NCI-H1436 (cell line): ENCODE results near the gene SLC11A2.
A peak's percentile ranks its signal among the peaks of the same experiment; 100 is the strongest.
"Not testable (repeated sequence)": the region's sequence is repeated elsewhere in the genome, so short reads cannot be mapped to it uniquely, and the experiment has no call there.

Experiments
- DNase-seq: peaks from one replicate; lab custom pipeline; 2025; lab: John Stamatoyannopoulos, UW

Gene SLC11A2

GRCh38 chr12:50990147-50990727 lies 35.9 kb downstream of the SLC11A2 start:
- no peak for DNase-seq

- no peak for DNase-seq
Measured at GRCh38 chr12:50988871-50989270, 37.3 kb downstream of the SLC11A2 start.

- DNase-seq: no peak
Measured at GRCh38 chr12:50988051-50988450, 38.1 kb downstream of the SLC11A2 start.

- DNase-seq: no peak
Measured at GRCh38 chr12:50986966-50987737, 39.0 kb downstream of the SLC11A2 start.

GRCh38 chr12:50985322-50985721 lies 40.9 kb downstream of the SLC11A2 start:
- DNase-seq: no peak

- no peak for DNase-seq
Measured at GRCh38 chr12:50984586-50985298, 41.4 kb downstream of the SLC11A2 start.

- DNase-seq: no peak
Measured at GRCh38 chr12:50981319-50982239, 44.6 kb downstream of the SLC11A2 start.

- no peak for DNase-seq
Measured at GRCh38 chr12:50980545-50980944, 45.6 kb downstream of the SLC11A2 start.

GRCh38 chr12:50979369-50980052 lies 46.7 kb downstream of the SLC11A2 start:
- no peak for DNase-seq

GRCh38 chr12:50971946-50972345 lies 54.2 kb downstream of the SLC11A2 start:
- DNase-seq: no peak

GRCh38 chr12:50964432-50964831 lies 61.8 kb downstream of the SLC11A2 start:
- no peak for DNase-seq

- DNase-seq: no peak
Measured at GRCh38 chr12:50961708-50962107, 64.5 kb downstream of the SLC11A2 start.

- DNase-seq: no peak
Measured at GRCh38 chr12:50960130-50960529, 66.1 kb downstream of the SLC11A2 start.

- no peak for DNase-seq
Measured at GRCh38 chr12:50955697-50956096, 70.5 kb downstream of the SLC11A2 start.

GRCh38 chr12:50955288-50955687 lies 70.9 kb downstream of the SLC11A2 start:
- DNase-seq: no peak

- not testable (repeated sequence) for DNase-seq
Measured at GRCh38 chr12:50954789-50955188, 71.4 kb downstream of the SLC11A2 start.

- DNase-seq: peak; percentile 16
Measured at GRCh38 chr12:50953047-50953446, 73.1 kb downstream of the SLC11A2 start.

- DNase-seq: no peak
Measured at GRCh38 chr12:50952510-50952909, 73.7 kb downstream of the SLC11A2 start, which contains the start of gene HIGD1C. Gene HIGD1C, plus strand, starts transcription at chr12:50952544. Its CDS starts 1,455 bp downstream, at chr12:50953999.

GRCh38 chr12:50951112-50951511 lies 75.1 kb downstream of the SLC11A2 start:
- no peak for DNase-seq

- no peak for DNase-seq
Measured at GRCh38 chr12:50949801-50950302, 76.3 kb downstream of the SLC11A2 start.

GRCh38 chr12:50948798-50949197 lies 77.4 kb downstream of the SLC11A2 start:
- no peak for DNase-seq
